Measurements from ENCODE around the gene MSH3.

DNA sequence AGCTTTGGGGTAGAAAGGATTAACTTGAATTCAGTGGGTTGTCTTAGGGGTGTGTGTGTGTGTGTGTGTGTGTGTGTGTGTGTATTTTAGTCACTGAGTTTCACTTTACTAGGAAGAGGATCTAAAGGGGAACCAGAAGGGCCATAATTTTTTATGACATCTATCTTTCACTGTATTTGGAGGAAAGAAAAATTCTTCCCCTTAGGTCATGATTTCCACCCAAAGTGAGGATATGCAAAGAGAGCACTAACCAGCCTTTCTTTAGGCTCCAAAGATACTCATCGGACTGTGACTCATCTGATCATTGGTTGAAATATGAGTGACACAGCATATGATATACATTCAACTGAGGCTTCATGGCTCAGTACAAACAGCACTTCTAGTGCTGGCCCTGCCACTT lies 230.5 kb downstream of the MSH3 start:
- TF ChIP-seq, protein P1, sequence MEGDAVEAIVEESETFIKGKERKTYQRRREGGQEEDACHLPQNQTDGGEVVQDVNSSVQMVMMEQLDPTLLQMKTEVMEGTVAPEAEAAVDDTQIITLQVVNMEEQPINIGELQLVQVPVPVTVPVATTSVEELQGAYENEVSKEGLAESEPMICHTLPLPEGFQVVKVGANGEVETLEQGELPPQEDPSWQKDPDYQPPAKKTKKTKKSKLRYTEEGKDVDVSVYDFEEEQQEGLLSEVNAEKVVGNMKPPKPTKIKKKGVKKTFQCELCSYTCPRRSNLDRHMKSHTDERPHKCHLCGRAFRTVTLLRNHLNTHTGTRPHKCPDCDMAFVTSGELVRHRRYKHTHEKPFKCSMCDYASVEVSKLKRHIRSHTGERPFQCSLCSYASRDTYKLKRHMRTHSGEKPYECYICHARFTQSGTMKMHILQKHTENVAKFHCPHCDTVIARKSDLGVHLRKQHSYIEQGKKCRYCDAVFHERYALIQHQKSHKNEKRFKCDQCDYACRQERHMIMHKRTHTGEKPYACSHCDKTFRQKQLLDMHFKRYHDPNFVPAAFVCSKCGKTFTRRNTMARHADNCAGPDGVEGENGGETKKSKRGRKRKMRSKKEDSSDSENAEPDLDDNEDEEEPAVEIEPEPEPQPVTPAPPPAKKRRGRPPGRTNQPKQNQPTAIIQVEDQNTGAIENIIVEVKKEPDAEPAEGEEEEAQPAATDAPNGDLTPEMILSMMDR (IDR thresholded peaks at IDR 0.05): no peak
- TF ChIP-seq POLR2A (IDR thresholded peaks at IDR 0.05): no peak
